OCI-LY7 (cell line): Measurements from ENCODE around the gene SF3B1. TPM values are rescaled to one million over a fixed set of nuclear protein-coding genes. Genes with fewer than 3 reads are reported as not detected.
A peak's percentile ranks its signal among the peaks of the same experiment; 100 is the strongest.

ENCODE experiments used
- BruUV-seq: library from RNA; stranded (reverse); fragments of 400-500 nt; replicated peaks from 2 replicates; lab custom pipeline; 2021; lab: Mats Ljungman, UMichigan
- CTCF ChIA-PET: fragments of 300-600 bp; sonication (Branson Sonifier 250); formaldehyde crosslinking; loops from one replicate; lab custom pipeline; 2022; ENCODE audit warnings: antibody characterized with exemption; ENCODE audit not compliant: unreplicated experiment; lab: Charles Lee
- POLR2A ChIA-PET: fragments of 300-600 bp; sonication (Branson Sonifier 250); formaldehyde crosslinking; loops from one replicate; lab custom pipeline; 2022; ENCODE audit warnings: antibody characterized with exemption; lab: Charles Lee
- DNase-seq: peaks from one replicate; pipeline ENCODE4 v3.0.0-alpha.2; 2015; ENCODE audit warnings: low spot score
- H2AFZ ChIP-seq: fragments of 200-600 bp; sonication (generic), shearing (Covaris generic); 2 replicates; pipeline ENCODE4 v1.6.1; 2014; ENCODE audit warnings: mild to moderate bottlenecking, antibody characterized with exemption, low read length, moderate library complexity
- H3K27ac ChIP-seq: fragments of 200-600 bp; sonication (generic); 2 replicates; pipeline ENCODE4 v1.5.1; 2014; ENCODE audit warnings: mixed run types, low read depth, mild to moderate bottlenecking, moderate library complexity, low read length, inconsistent platforms; ENCODE audit not compliant: poor library complexity, severe bottlenecking
- H3K36me3 ChIP-seq: fragments of 200-600 bp; sonication (generic); 2 replicates; pipeline ENCODE4 v1.6.1; 2014; ENCODE audit warnings: mild to moderate bottlenecking, antibody characterized with exemption, low read length, moderate library complexity, mixed read lengths; ENCODE audit not compliant: insufficient read depth
- H3K4me1 ChIP-seq: fragments of 200-600 bp; sonication (generic); 2 replicates; pipeline ENCODE4 v1.5.1; 2014; ENCODE audit warnings: mild to moderate bottlenecking, low read length; ENCODE audit not compliant: insufficient read depth, poor library complexity, severe bottlenecking
- H3K4me2 ChIP-seq: fragments of 200-600 bp; sonication (generic); 2 replicates; pipeline ENCODE4 v1.6.1; 2014; ENCODE audit warnings: mild to moderate bottlenecking, low read length
- H3K4me3 ChIP-seq: fragments of 200-600 bp; sonication (generic); 2 replicates; pipeline ENCODE4 v1.5.1; 2014; ENCODE audit warnings: mild to moderate bottlenecking, low read depth, low read length; ENCODE audit not compliant: poor library complexity, severe bottlenecking
- H3K79me2 ChIP-seq: fragments of 200-600 bp; sonication (generic); 2 replicates; pipeline ENCODE4 v1.6.1; 2016; ENCODE audit warnings: low read depth, mild to moderate bottlenecking, low read length, moderate library complexity, mixed read lengths; ENCODE audit not compliant: insufficient read depth
- H3K9me2 ChIP-seq: fragments of 200-600 bp; sonication (generic); 2 replicates; pipeline ENCODE4 v1.6.1; 2016; ENCODE audit warnings: mild to moderate bottlenecking, low read length, mixed read lengths; ENCODE audit not compliant: insufficient read depth
- H3K9me3 ChIP-seq: fragments of 200-600 bp; sonication (generic); 2 replicates; pipeline ENCODE4 v1.6.1; 2014; ENCODE audit warnings: mild to moderate bottlenecking, mixed run types, low read length, mixed read lengths
- H4K20me1 ChIP-seq: fragments of 200-600 bp; sonication (generic); 2 replicates; pipeline ENCODE4 v1.6.1; 2014; ENCODE audit warnings: mild to moderate bottlenecking, antibody characterized with exemption, low read length, moderate library complexity, mixed read lengths; ENCODE audit not compliant: insufficient read depth
- EZH2phosphoT487 ChIP-seq: fragments of 200-600 bp; sonication (generic); IDR thresholded peaks from 2 replicates; pipeline ENCODE4 v1.6.1; 2018; ENCODE audit warnings: low read depth, borderline replicate concordance, mild to moderate bottlenecking, mixed run types, antibody characterized with exemption, low read length, moderate library complexity, mixed read lengths
- intact Hi-C: fragments of 100-400 bp; cut with micrococcal nuclease; formaldehyde crosslinking; loops from one replicate; pipeline ENCODE4 v1.10.0; 2022; ENCODE audit not compliant: unreplicated experiment
- total RNA-seq, 2 experiments: library from RNA; depleted of rRNA in 1 of 2; stranded (reverse); fragments of >200 nt in 1 of 2; shearing (Covaris generic) in 1 of 2; gene quantifications; 2 replicates each; pipeline ENCODE4 v1.2.3, GENCODE V29; 2014 to 2022
- TF ChIP-seq, protein P1 (sequence below): fragments of 200-600 bp; sonication (generic); conservative IDR thresholded peaks from 2 replicates; pipeline ENCODE4 v1.5.1; 2014; ENCODE audit warnings: mild to moderate bottlenecking, antibody characterized with exemption, low read length, moderate library complexity, mixed read lengths

The SF3B1 gene
- total RNA-seq, 2 experiments from 2014 or later, result 198 to 268 TPM

DNA sequence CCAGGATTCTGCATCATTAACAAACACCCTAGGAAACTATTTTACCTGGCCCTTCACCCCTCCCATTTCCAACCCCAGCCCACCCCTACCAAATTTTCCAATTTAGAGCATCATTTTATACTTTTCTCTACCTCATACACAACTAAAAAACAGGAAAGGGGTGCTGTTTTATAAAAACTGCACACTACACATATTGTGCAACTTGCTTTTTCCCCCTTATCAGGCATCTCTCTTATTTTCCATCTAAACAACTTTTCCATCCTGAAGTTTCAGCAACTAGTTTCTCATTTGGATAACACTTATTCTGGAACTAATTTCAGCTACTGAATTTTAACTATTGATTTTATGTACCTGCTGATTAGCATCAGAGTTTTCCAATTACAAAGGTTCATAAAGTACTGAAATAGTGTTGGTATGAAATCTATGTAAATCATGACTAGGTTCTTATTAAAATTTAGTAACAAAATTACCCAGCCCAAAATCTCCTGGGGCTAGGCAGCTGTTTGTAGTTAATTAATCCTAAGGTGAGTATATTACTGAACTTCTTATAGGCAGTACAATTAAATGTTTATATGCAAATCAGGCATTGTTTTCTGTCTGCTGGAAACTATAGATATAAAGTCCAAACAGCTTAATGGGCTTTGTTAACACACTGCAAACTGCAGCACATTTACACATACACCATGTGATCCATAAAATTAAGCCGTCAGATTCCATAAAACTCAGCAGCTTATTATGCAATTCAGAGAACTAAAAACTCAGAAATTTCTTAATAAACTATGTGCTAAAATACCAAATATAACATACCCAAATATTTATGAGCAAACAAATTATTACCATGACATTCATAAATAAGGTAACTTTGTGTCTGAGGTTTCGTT is 7.9 kb downstream of the SF3B1 start:
- H3K4me3 ChIP-seq, result no peak overlapping the region
- H3K36me3 ChIP-seq, result peaks cover 79% of the 10 kb centered on the region
- no peaks in the 10 kb centered on the region for H3K9me2 ChIP-seq
- no peak for DNase-seq
- H3K4me1 ChIP-seq, result peaks cover 38% of the 10 kb centered on the region
- H3K9me3 ChIP-seq, result no peaks in the 10 kb centered on the region
- peak overlapping the region; percentile 21; the same call in 1 of the 2 replicates for H3K4me2 ChIP-seq
- intact Hi-C loops, result no loop called here
- no TSS peak for BruUV-seq
- ChIA-PET CTCF (no interaction called here), POLR2A (interaction anchor here (0.6 kb wide), 2 partner anchors 85 to 296 kb away, joined by 3 to 4 read pairs; no protein-coding TSS in a partner anchor)
- H4K20me1 ChIP-seq, result peaks cover 43% of the 10 kb centered on the region
- TF ChIP-seq, protein P1, sequence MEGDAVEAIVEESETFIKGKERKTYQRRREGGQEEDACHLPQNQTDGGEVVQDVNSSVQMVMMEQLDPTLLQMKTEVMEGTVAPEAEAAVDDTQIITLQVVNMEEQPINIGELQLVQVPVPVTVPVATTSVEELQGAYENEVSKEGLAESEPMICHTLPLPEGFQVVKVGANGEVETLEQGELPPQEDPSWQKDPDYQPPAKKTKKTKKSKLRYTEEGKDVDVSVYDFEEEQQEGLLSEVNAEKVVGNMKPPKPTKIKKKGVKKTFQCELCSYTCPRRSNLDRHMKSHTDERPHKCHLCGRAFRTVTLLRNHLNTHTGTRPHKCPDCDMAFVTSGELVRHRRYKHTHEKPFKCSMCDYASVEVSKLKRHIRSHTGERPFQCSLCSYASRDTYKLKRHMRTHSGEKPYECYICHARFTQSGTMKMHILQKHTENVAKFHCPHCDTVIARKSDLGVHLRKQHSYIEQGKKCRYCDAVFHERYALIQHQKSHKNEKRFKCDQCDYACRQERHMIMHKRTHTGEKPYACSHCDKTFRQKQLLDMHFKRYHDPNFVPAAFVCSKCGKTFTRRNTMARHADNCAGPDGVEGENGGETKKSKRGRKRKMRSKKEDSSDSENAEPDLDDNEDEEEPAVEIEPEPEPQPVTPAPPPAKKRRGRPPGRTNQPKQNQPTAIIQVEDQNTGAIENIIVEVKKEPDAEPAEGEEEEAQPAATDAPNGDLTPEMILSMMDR, result no peak
- no peak for TF ChIP-seq EZH2phosphoT487
- no peak overlapping the region for H2AFZ ChIP-seq
- no peak overlapping the region for H3K27ac ChIP-seq
- peaks cover 100% of the 10 kb centered on the region for H3K79me2 ChIP-seq

DNA sequence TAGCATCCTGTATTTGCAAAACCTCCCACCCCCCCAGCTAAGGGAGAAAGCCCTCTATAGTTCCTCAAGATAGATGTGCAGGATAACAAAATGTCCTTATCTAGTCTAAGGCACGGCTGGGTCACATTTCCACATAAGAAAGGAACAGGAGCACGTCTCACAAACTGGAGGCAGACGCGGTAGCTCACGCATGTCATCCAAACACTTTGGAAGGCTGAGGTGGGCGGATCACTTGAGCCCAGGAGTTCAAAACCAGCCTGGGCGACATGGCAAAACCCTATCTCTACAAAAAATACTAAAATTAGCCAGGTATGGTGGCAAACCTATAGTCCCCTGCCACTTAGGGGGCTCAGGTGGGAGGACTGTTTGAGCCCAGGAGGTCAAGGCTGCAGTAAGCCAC is 9.3 kb downstream of the SF3B1 start:
- H3K4me2 ChIP-seq, result no peak overlapping the region
- intact Hi-C loops, result no loop called here
- no peak overlapping the region for H2AFZ ChIP-seq
- ChIA-PET CTCF (no interaction called here), POLR2A (interaction anchor here (4.1 kb wide), 1 partner anchor 10 kb away, joined by 22 read pairs; the partner anchor contains the start of gene SF3B1)
- peaks cover 88% of the 10 kb centered on the region for H3K36me3 ChIP-seq
- no TSS peak for BruUV-seq
- H4K20me1 ChIP-seq, result peaks cover 40% of the 10 kb centered on the region
- H3K9me3 ChIP-seq, result no peaks in the 10 kb centered on the region
- H3K79me2 ChIP-seq, result peaks cover 100% of the 10 kb centered on the region
- DNase-seq, result no peak
- no peaks in the 10 kb centered on the region for H3K9me2 ChIP-seq
- H3K4me3 ChIP-seq, result no peak overlapping the region
- TF ChIP-seq EZH2phosphoT487, result no peak
- TF ChIP-seq, protein P1, result no peak
- H3K4me1 ChIP-seq, result peaks cover 24% of the 10 kb centered on the region
- H3K27ac ChIP-seq, result no peak overlapping the region

DNA sequence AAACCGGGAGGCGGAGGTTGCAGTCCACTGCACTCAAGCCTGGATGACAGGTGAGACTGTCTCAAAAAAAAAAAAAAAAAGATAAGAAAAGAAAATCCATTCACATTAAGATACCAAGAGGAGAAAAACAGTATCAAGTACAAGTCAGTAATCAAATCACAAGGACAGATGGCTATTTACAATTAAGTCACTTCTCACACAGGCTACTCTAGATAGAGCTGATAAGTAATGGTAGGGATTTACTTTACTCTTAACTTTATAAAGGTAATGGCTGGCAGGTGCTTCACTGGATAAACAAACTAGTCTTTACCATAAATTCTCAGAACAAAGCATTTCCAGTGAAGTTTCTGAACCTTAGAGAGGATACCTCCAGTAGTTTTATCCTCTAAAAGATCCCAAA is 11.5 kb downstream of the SF3B1 start:
- H3K9me3 ChIP-seq, result no peaks in the 10 kb centered on the region
- CTCF ChIA-PET, result no interaction called here
- H3K4me3 ChIP-seq, result no peak overlapping the region
- DNase-seq, result no peak
- no peaks in the 10 kb centered on the region for H3K9me2 ChIP-seq
- peaks cover 29% of the 10 kb centered on the region for H4K20me1 ChIP-seq
- no TSS peak for BruUV-seq
- POLR2A ChIA-PET, result interaction anchor here (3.7 to 4.1 kb wide), 2 partner anchors 9 to 12 kb away, joined by 14 to 22 read pairs; partner anchors contain the start of gene SF3B1
- no peak for TF ChIP-seq EZH2phosphoT487
- H3K27ac ChIP-seq, result no peak overlapping the region
- H3K79me2 ChIP-seq, result peaks cover 96% of the 10 kb centered on the region
- H2AFZ ChIP-seq, result no peak overlapping the region
- H3K4me2 ChIP-seq, result no peak overlapping the region
- H3K36me3 ChIP-seq, result peaks cover 88% of the 10 kb centered on the region
- peaks cover 18% of the 10 kb centered on the region for H3K4me1 ChIP-seq
- intact Hi-C loops, result no loop called here
